K562 (cell line): Measurements from ENCODE around the gene GJC2. TPM values are rescaled to one million over a fixed set of nuclear protein-coding genes. Genes with fewer than 3 reads are reported as not detected.

Experiments
- ATAC-seq: fragments of 200-7000 bp; cut with Tn5 transposase; 3 replicates; pipeline ENCODE4 v1.9.1; 2020; ENCODE audit warnings: moderate library complexity
- BruUV-seq: library from RNA; stranded (reverse); fragments of 400-500 nt; replicated peaks from 2 replicates; lab custom pipeline; 2021; lab: Mats Ljungman, UMichigan
- CTCF ChIA-PET: fragments of 300-600 bp; formaldehyde crosslinking; extraction: SDS; loops from one replicate; lab custom pipeline; 2021; ENCODE audit warnings: low intra/inter-chr PET ratio; lab: Yijun Ruan, JAX
- POLR2A ChIA-PET: fragments of 300-600, 350-650 bp; sonication (Branson Sonifier 250); formaldehyde crosslinking; extraction: SDS; loops from one replicate; lab custom pipeline; 2021; ENCODE audit warnings: antibody characterized with exemption, inconsistent platforms; lab: Yijun Ruan, JAX
- DNase-seq, 4 experiments: peaks; one replicate each; pipeline versions ENCODE4 v3.0.0 to v3.0.0-alpha.2; 2011 to 2018; ENCODE audit warnings: low spot score in 3 of 4, mixed read lengths in 3 of 4; ENCODE audit errors: extremely low read depth in 1 of 4
- FAIRE-seq: peaks from 2 replicates; lab custom pipeline; 2011; peaks lifted over from hg19 to GRCh38; lab: Jason Lieb, UNC
- H2AFZ ChIP-seq: 2 replicates; pipeline ENCODE4 v1.6.0; 2011; ENCODE audit warnings: low read depth, low read length, control low read depth, inconsistent platforms
- H3K27ac ChIP-seq: fragments of 200-600 bp; 3 replicates; pipeline ENCODE4 v1.8.0; 2011; ENCODE audit warnings: low read depth, mild to moderate bottlenecking, control low read depth, inconsistent platforms, low read length, moderate library complexity, mixed read lengths; ENCODE audit errors: extremely low read depth
- H3K27me3 ChIP-seq, 2 experiments: fragments of 300-600 bp in 1 of 2; 2 replicates in 1 of 2; 3 replicates in 1 of 2; pipeline versions ENCODE4 v1.6.0 to v1.8.0; 2011; ENCODE audit warnings: inconsistent platforms in 2 of 2, low read length in 2 of 2, mild to moderate bottlenecking in 1 of 2, mixed read lengths in 1 of 2, moderate library complexity in 1 of 2; ENCODE audit not compliant: control insufficient read depth in 2 of 2, insufficient read depth in 2 of 2
- H3K36me3 ChIP-seq: fragments of 300-600 bp; 3 replicates; pipeline ENCODE4 v1.8.0; 2011; ENCODE audit warnings: mild to moderate bottlenecking, low read length, inconsistent platforms; ENCODE audit not compliant: control insufficient read depth, insufficient read depth
- H3K4me1 ChIP-seq, 2 experiments: fragments of 200-600 bp in 1 of 2; replicated peaks in 1 of 2; 2 replicates in 1 of 2; 3 replicates in 1 of 2; pipeline versions ENCODE4 v1.5.1 to v1.8.0; 2011; ENCODE audit warnings: inconsistent platforms in 2 of 2, low read length in 2 of 2, mild to moderate bottlenecking in 1 of 2, mixed read lengths in 1 of 2, moderate library complexity in 1 of 2; ENCODE audit not compliant: control insufficient read depth in 2 of 2, insufficient read depth in 2 of 2
- H3K4me2 ChIP-seq: 2 replicates; pipeline ENCODE4 v1.6.1; 2011; ENCODE audit warnings: low read length, control low read depth, inconsistent platforms, mixed read lengths; ENCODE audit not compliant: insufficient read depth
- H3K4me3 ChIP-seq: fragments of 200-600 bp; sonication (generic), shearing (Covaris generic); 2 replicates; pipeline ENCODE4 v1.5.1; 2016; ENCODE audit warnings: control low read depth, inconsistent platforms
- H3K79me2 ChIP-seq: fragments of 200-600 bp; 3 replicates; pipeline ENCODE4 v1.8.0; 2011; ENCODE audit warnings: low read length, inconsistent platforms; ENCODE audit not compliant: control insufficient read depth, insufficient read depth
- H3K9ac ChIP-seq, 2 experiments: 2 replicates each; pipeline versions ENCODE4 v1.6.0 to v1.6.1; 2011; ENCODE audit warnings: low read depth in 2 of 2, low read length in 2 of 2, control low read depth in 1 of 2, inconsistent platforms in 1 of 2, mild to moderate bottlenecking in 1 of 2, mixed read lengths in 1 of 2; ENCODE audit not compliant: insufficient read depth in 1 of 2
- H3K9me1 ChIP-seq: one replicate; pipeline ENCODE4 v1.6.0; 2011; ENCODE audit warnings: inconsistent platforms, mild to moderate bottlenecking, low read length, moderate library complexity; ENCODE audit not compliant: control insufficient read depth, insufficient read depth
- H3K9me3 ChIP-seq: replicated peaks from 2 replicates; pipeline ENCODE4 v1.5.1; 2011; ENCODE audit warnings: low read depth, low read length, inconsistent platforms; ENCODE audit not compliant: control insufficient read depth, insufficient read depth
- H4K20me1 ChIP-seq: replicated peaks from 2 replicates; pipeline ENCODE4 v1.6.1; 2011; ENCODE audit warnings: low read length, inconsistent platforms, mixed read lengths; ENCODE audit not compliant: control insufficient read depth, insufficient read depth
- CHD4 ChIP-seq: fragments of 200-600 bp; sonication (generic); IDR thresholded peaks from 3 replicates; pipeline ENCODE4 v1.6.1; 2012; ENCODE audit warnings: low read depth, mild to moderate bottlenecking, mixed read lengths, low read length, inconsistent platforms; ENCODE audit not compliant: insufficient read depth, insufficient replicate concordance, poor library complexity, severe bottlenecking
- EP400 ChIP-seq: fragments of 450-650 bp; IDR thresholded peaks from 2 replicates; pipeline ENCODE4 v1.6.1; 2017; ENCODE audit warnings: antibody characterized with exemption, mild to moderate bottlenecking, moderate library complexity
- FOSL1 ChIP-seq: fragments of 200-800 bp; sonication (Bioruptor generic); conservative IDR thresholded peaks from 2 replicates; pipeline ENCODE4 v1.6.1; 2016; ENCODE audit warnings: missing genetic modification characterization, missing compliant biosample characterization
- FOXK2 ChIP-seq, 2 experiments: fragments of 450-650 bp; IDR thresholded peaks in 1 of 2; conservative IDR thresholded peaks in 1 of 2; 2 replicates each; pipeline ENCODE4 v1.6.1; 2016; ENCODE audit warnings: low read depth in 2 of 2, mild to moderate bottlenecking in 1 of 2
- PKNOX1 ChIP-seq: fragments of 450-650 bp; IDR thresholded peaks from 2 replicates; pipeline ENCODE4 v1.6.1; 2016
- POLR2G ChIP-seq: fragments of 200-400 bp; formaldehyde crosslinking; IDR thresholded peaks from 2 replicates; pipeline ENCODE4 v1.6.1; 2017; ENCODE audit warnings: low read depth, mild to moderate bottlenecking, antibody characterized with exemption, low read length, moderate library complexity
- TRIM28 ChIP-seq: fragments of 450-650 bp; IDR thresholded peaks from 2 replicates; pipeline ENCODE4 v1.6.1; 2017
- ZNF395 ChIP-seq: fragments of 200-800 bp; sonication (Bioruptor generic); IDR thresholded peaks from 2 replicates; pipeline ENCODE4 v1.6.1; 2017; ENCODE audit warnings: missing genetic modification characterization, missing compliant biosample characterization
- ZNF639 ChIP-seq, 2 experiments: fragments of 200-800 bp in 1 of 2; sonication (Bioruptor generic) in 1 of 2; sonication (generic) in 1 of 2; formaldehyde crosslinking in 1 of 2; IDR thresholded peaks in 1 of 2; conservative IDR thresholded peaks in 1 of 2; 2 replicates each; pipeline versions ENCODE4 v1.5.0 to v1.6.1; 2016 to 2020; ENCODE audit warnings: missing compliant biosample characterization in 1 of 2, missing genetic modification characterization in 1 of 2, missing genetic modification reagents in 1 of 2
- WGBS: fragments of 100-300 bp; shearing (Covaris generic); methylation state at CpG from one replicate; pipeline ENCODE4 v1.1.6; 2016; ENCODE audit warnings: low coverage, mixed read lengths; ENCODE audit not compliant: insufficient coverage; ENCODE audit errors: missing lambda C conversion rate; 5-methylcytosine and 5-hydroxymethylcytosine counted together
- in situ Hi-C: fragments of 300-500 bp; cut with MboI; formaldehyde crosslinking; loops from 4 replicates; pipeline ENCODE4 v1.15.0; 2018; ENCODE audit warnings: inconsistent platforms, mixed read lengths
- intact Hi-C: fragments of 100-400 bp; cut with micrococcal nuclease; formaldehyde crosslinking; loops from 2 replicates; pipeline ENCODE4 v1.14.2; 2022
- polyA plus RNA-seq, 8 experiments: library from polyadenylated mRNA; depleted of rRNA in 4 of 8; stranded (reverse) in 5 of 8; unstranded in 3 of 8; fragments of >200 nt; fragmentation: Nextera tagmentation in 2 of 8; fragmentation: Illumina TruSeq in 1 of 8; extraction: Ambion mirVana in 2 of 8; extraction: Trizol in 1 of 8; gene quantifications; 2 replicates each; pipeline versions ENCODE4 v1.2.1 to v1.2.3, GENCODE V29; 2011 to 2014; ENCODE audit warnings: inconsistent platforms in 1 of 8, missing spikeins in 1 of 8
- total RNA-seq, 7 experiments: library from RNA; depleted of rRNA in 6 of 7; stranded (reverse); fragments of >200 nt in 6 of 7; fragmentation: Illumina TruSeq in 2 of 7; extraction: Trizol in 2 of 7; gene quantifications; 2 replicates each; pipeline versions ENCODE4 v1.2.1 to v1.2.3, GENCODE V29; 2011 to 2021; ENCODE audit warnings: low replicate concordance in 1 of 7
- TF ChIP-seq, protein P1 (sequence below): fragments of 250-450 bp; sonication (Bioruptor Pico); IDR thresholded peaks from 2 replicates; pipeline ENCODE4 v1.4.0; 2020
- TF ChIP-seq, protein P2 (sequence below): fragments of 450-650 bp; conservative IDR thresholded peaks from 2 replicates; pipeline ENCODE4 v1.6.1; 2016; ENCODE audit warnings: missing genetic modification characterization, low read depth, mild to moderate bottlenecking, control low read depth, missing compliant biosample characterization

GJC2 gene
- total and polyA plus RNA-seq, 9 of the 15 experiments (the other 6 are each of a cell fraction or from before 2014, with no cell fraction given): 0.03 to 0.62 (median 0.11) TPM; not detected in 2

DNA sequence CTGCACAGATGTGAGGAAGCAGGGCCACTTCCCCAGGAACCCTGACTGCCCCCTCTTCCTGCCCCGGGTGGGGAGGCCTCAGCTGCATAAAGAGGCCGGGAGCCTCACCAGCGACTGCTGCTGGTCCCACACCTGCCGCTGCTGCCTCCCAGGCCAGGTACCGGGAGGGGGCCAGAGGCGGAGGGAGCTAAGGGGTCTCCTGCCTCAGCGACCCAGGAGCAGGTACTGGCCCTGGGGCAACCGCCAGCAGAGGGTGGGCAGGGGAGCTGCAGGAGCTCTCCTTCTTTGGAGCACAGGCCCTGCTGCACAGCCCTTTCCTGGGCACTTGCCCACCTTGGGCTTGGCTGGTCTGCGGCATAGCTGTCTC is 6.8 kb downstream of the GJC2 start (continued):
- TF ChIP-seq FOXK2 (conservative IDR thresholded peaks at IDR 0.05 in 1 of 2, IDR thresholded peaks at IDR 0.05 in 1 of 2; ENCODE audit: low read depth in 2 of 2) (no peak), PKNOX1 (no peak), TRIM28 (no peak)
- TF ChIP-seq, protein P1, sequence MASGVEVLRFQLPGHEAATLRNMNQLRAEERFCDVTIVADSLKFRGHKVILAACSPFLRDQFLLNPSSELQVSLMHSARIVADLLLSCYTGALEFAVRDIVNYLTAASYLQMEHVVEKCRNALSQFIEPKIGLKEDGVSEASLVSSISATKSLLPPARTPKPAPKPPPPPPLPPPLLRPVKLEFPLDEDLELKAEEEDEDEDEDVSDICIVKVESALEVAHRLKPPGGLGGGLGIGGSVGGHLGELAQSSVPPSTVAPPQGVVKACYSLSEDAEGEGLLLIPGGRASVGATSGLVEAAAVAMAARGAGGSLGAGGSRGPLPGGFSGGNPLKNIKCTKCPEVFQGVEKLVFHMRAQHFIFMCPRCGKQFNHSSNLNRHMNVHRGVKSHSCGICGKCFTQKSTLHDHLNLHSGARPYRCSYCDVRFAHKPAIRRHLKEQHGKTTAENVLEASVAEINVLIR: no peak
- TF ChIP-seq, all 486 proteins: peak for 0

- Histone ChIP-seq H3K9ac (0 out of 4 replicates have a peak overlapping the region, but pooled peaks of 1 of the 2 experiments have one; percentile 20), H3K36me3 (no peaks in the 10 kb centered on the region), H3K9me1 (peaks cover 2% of the 10 kb centered on the region), H2AFZ (no peak overlapping the region), H3K27ac (no peak overlapping the region), H3K9me3 (no peaks in the 10 kb centered on the region), H4K20me1 (no peaks in the 10 kb centered on the region; the same call in 1 of the 2 replicates), H3K4me3 (no peak overlapping the region), H3K4me2 (no peak overlapping the region), H3K79me2 (no peaks in the 10 kb centered on the region), H3K4me1 (peaks cover 0 to 55% of the 10 kb centered on the region in 2 experiments; a peak in 3 of 5 replicates), H3K27me3 (no peaks in the 10 kb centered on the region)
- ChIA-PET CTCF (no interaction called here), POLR2A (interaction anchor here (1.1 to 1.8 kb wide), 3 partner anchors 8 to 17 kb away, joined by 3 to 9 read pairs (median 7); partner anchors contain the start of genes GUK1 and IBA57)
- ATAC-seq (no peak), FAIRE-seq (no peak), DNase-seq (no peak)
- in situ Hi-C loops (no loop called here), intact Hi-C loops (no loop called here)
- BruUV-seq: no TSS peak
- 38% methylated on average over 15 of the region's 24 CpGs for WGBS
- TF ChIP-seq, protein P2, sequence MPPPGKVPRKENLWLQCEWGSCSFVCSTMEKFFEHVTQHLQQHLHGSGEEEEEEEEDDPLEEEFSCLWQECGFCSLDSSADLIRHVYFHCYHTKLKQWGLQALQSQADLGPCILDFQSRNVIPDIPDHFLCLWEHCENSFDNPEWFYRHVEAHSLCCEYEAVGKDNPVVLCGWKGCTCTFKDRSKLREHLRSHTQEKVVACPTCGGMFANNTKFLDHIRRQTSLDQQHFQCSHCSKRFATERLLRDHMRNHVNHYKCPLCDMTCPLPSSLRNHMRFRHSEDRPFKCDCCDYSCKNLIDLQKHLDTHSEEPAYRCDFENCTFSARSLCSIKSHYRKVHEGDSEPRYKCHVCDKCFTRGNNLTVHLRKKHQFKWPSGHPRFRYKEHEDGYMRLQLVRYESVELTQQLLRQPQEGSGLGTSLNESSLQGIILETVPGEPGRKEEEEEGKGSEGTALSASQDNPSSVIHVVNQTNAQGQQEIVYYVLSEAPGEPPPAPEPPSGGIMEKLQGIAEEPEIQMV (tag): no peak
- no peak for TF ChIP-seq POLR2G
- TF ChIP-seq FOSL1 (tag): no peak
- no peak for TF ChIP-seq CHD4
- no peak for TF ChIP-seq ZNF639 (CRISPR knock-in tag; conservative IDR thresholded peaks at IDR 0.05 in 1 of 2, IDR thresholded peaks at IDR 0.05 in 1 of 2)
- no peak for TF ChIP-seq EP400
- no peak for TF ChIP-seq ZNF395 (CRISPR knock-in tag)
Measured at GRCh38 chr1:228156941-228157728, 7.4 kb downstream of the GJC2 start.
